Measurements from ENCODE around the gene PTTG2.
"Not testable (repeated sequence)": the region's sequence is repeated elsewhere in the genome, so short reads cannot be mapped to it uniquely, and the experiment has no call there.

PTTG2 gene

GRCh38 chr4:37956941-37957340, 3.3 kb upstream of the PTTG2 start:
- no peak for DNase-seq (ENCODE audit: low read depth in 2 of 2)

DNA sequence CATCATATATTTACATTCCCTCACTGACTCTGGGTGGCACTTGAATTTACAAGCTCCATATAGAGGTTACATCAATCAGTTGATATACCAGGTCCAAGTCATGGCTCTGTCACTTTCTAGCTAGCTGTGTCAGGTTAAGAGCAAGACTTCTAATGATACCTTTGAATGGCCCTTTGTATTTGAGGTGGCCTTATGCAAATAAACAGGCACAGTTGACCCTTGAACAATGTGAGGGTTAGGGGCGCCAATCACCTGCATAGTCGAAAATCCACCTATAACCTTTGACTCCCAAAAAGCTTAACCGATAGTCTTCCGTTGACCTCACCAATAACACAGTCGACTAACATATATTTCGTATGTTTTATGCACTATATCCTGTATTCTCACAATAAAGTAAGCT, 1.3 kb upstream of the PTTG2 start:
- DNase-seq (ENCODE audit: low read depth in 2 of 2), result no peak

DNA sequence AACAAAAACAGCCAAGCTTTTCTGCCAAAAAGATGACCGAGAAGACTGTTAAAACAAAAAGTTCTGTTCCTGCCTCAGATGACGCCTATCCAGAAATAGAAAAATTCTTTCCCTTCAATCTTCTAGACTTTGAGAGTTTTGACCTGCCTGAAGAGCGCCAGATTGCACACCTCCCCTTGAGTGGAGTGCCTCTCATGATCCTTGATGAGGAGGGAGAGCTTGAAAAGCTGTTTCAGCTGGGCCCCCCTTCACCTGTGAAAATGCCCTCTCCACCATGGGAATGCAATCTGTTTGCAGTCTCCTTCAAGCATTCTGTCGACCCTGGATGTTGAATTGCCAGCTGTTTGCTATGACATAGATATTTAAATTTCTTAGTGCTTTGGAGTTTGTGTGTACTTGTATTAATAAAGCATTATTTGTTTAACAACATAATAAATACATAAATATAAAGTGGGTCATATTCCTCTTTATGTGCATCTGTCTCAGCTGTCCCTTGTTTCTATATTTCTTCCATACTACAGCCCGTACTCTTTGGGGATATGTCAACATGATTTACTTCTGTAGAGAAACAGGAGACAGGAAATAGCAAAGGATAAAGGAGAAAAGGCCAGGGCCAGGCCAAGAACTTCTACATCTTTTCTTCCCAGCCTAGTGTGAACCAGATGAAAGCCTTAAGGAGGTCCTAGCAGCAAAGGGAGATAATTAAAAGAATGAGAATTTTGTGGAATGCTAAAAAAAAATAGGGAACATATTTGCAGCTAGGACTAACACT, 667 bp downstream of the PTTG2 start:
- DNase-seq (ENCODE audit: low read depth in 2 of 2), result no peak

DNA sequence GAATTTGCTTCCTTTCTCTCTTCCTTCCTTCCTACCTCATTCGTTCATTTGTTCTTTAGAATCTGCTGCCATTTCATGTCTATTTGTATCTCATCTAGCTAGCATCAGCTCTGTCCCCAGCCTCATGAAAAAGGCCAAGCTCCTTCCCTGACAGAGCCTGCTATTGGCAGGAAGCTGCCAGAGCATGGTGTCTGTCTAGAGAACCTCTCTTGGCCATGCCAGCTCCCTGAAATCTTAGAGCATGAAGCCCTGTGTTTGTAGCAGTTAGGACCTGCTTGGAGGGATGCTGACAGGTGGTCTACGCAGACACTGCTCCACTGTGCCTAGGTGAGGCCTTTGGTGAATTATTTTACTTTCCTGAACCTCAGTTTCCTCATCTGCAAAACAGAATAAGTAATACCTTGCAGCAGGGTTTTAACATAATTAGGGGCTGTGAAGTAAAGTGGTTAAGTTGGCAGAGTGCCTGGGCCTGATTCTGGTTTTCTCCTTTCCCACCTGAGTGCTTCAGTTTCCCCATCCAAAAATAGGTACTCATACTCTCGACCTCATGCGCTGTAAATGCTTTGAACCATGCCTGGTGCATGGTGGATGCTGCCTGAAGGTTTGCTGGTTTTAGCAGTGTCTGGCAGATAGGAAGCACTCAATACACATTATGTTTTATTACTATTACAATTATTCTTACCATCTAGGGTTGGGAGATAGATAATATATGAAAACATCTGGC, 4.7 kb downstream of the PTTG2 start:
- no peak for DNase-seq (ENCODE audit: low read depth in 2 of 2)

DNA sequence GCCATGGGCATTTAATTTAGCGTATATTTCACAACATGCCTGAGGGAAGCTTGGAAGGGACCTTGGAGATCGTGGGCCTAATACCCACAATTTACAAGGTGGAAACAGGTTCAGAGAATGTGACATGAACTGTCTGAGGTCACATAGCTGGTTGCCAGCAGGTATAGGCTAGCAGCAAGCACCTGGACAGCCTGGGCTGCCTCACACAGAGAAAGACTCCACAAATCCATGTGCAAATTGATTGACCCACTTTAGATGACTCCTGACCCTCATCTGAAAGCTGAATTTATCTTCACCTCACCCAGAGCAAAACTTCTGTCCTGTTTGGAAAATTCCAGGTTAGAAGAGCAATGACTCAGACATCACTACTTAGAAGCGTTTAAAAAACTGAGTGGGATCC, 5.8 kb downstream of the PTTG2 start:
- no peak for DNase-seq (ENCODE audit: low read depth in 2 of 2)

- DNase-seq (ENCODE audit: low read depth in 2 of 2), result no peak
Measured at GRCh38 chr4:37967736-37968135, 7.5 kb downstream of the PTTG2 start.

DNA sequence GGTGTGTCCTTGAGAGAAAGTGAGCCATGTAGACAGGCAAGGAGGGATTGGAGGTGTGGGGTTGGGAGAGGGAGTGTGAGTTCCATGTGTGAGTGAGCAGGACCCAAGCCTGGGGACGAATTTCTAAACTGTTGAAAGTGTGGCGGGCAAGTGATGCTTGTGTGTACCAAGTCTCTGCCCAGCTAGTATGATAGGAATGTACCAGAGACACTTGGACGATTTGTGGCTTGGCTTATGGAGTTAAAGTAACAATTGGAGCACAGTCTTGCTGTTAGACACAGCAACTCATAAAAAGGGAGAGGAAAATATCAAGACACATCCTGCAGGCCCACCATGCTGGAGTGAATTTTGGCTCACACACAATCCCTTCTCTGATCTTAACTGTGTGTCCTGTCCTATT, 8.5 kb downstream of the PTTG2 start:
- no peak for DNase-seq (ENCODE audit: low read depth in 2 of 2)

- DNase-seq (ENCODE audit: low read depth in 2 of 2), result peak; percentile 27 to 31
Measured at GRCh38 chr4:37970702-37971101, 10.5 kb downstream of the PTTG2 start.

DNA sequence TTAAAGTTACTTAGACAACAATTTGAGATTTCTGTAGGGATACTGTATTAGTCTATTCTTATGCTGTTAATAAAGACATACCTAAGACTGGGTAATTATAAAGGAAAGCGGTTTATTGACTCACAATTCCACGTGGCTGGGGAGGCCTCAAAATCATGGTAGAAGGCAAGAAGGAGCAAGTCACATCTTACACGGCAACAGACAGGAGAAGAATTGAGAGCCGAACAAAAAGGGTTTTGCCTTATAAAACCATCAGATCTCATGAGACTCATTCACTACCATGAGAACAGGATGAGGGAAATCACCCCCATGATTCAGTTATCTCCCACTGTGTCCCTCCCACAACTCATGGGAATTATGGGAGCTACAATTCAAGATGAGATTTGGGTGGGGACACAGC, 11.0 kb downstream of the PTTG2 start:
- DNase-seq (ENCODE audit: low read depth in 2 of 2), result no peak

DNA sequence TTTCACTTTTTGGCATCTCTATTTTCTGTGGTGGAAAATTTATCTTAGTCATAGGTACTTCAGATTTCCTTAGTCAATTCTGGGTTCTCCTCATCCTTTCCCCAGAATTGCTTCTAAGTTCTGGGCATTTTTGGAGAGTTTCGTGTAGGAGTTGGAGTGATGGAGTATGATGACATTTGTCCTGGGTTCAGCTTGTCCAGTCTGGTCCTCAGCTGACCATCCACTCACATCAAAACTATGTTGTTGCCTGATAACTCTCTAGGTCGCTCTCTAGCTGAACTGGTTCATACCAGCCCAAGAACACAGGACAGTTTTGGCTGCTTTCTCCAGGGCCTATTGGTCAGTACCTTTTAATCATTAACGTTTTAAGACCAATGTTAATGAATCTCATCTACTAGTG, 13.2 kb downstream of the PTTG2 start:
- no peak for DNase-seq (ENCODE audit: low read depth in 2 of 2)

DNA sequence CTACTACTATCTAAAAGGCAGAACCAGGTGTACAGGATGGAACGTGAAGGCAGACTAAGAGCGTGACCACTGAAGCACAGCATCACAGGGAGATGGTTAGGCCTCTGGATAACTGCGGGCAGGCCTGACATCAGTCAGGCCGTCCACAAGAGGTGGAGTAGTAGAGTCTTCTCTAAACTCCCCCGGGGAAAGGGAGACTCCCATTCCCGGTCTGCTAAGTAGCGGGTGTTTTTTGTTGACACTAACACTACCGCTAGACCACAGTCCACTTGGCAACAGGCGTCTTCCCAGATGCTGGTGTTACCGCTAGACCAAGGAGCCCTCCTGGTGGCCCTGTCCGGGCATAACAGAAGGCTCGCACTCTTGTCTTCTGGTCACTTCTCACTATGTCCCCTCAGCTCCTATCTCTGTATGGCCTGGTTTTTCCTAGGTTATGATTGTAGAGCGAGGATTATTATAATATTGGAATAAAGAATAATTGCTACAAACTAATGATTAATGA, 15.2 kb downstream of the PTTG2 start:
- DNase-seq (ENCODE audit: low read depth in 2 of 2), result not testable (repeated sequence)

GRCh38 chr4:37976507-37976906, 16.3 kb downstream of the PTTG2 start:
- DNase-seq (ENCODE audit: low read depth in 2 of 2), result no peak

- peak; percentile 54 to 61 for DNase-seq (ENCODE audit: low read depth in 2 of 2)
Measured at GRCh38 chr4:37976991-37977470, 16.8 kb downstream of the PTTG2 start.

- DNase-seq (ENCODE audit: low read depth in 2 of 2), result peak; percentile 53 to 64
Measured at GRCh38 chr4:37977471-37978247, 17.5 kb downstream of the PTTG2 start.

GRCh38 chr4:37978248-37978924, 18.2 kb downstream of the PTTG2 start:
- DNase-seq (ENCODE audit: low read depth in 2 of 2), result peak in 1 of 2 donors; percentile 13

- no peak for DNase-seq (ENCODE audit: low read depth in 2 of 2)
Measured at GRCh38 chr4:37980246-37980645, 20.0 kb downstream of the PTTG2 start.

- DNase-seq (ENCODE audit: low read depth in 2 of 2), result no peak
Measured at GRCh38 chr4:37981425-37981824, 21.2 kb downstream of the PTTG2 start.

DNA sequence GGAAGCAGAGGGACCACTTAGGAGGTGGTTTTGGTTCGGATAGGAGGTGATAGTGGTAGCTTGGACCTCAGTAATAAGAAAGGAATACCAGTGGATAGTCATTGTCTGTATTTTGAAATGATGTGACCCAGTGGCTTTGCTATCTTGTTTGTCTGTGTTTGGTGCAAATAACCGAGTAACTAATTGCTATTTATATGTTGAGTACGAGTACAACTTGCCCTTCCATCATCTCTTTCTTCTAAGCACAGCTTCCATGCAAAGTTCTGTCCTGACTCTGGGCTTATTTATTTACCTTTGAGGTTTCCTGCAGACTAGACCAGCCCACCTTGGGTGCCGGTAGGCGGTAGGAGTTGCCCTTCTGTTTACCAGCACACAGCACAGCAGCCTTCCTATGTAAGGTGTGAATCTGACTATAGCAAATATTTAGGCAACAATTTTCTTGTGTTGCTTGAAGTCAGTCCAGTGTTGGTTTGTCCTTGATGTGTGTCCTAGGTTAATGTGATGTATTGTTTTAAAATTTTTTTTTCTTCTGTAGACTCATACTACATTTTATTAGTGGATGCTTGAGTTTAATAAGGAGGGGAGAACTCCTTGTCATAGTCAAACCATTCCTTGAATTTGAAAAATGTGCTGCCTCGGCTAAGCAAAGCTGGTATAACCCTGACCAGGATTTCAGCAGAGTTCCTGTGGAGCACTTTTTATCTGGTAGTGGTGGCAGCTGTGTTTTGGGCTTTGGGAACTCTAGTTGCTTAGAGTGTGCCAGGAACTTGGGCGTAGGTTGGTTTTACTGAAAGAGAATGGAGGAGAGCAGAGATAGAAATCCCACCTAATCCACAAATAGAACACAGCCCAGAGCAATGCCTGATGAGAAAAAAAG, 21.9 kb downstream of the PTTG2 start:
- no peak for DNase-seq (ENCODE audit: low read depth in 2 of 2)

GRCh38 chr4:37982736-37983135, 22.5 kb downstream of the PTTG2 start:
- no peak for DNase-seq (ENCODE audit: low read depth in 2 of 2)

- no peak for DNase-seq (ENCODE audit: low read depth in 2 of 2)
Measured at GRCh38 chr4:37983951-37984350, 23.8 kb downstream of the PTTG2 start.
